NCI-H748 (cell line): Measurements from ENCODE around the gene USP30.
"Not testable (repeated sequence)": the region's sequence is repeated elsewhere in the genome, so short reads cannot be mapped to it uniquely, and the experiment has no call there.

Experiments used
- DNase-seq: peaks from one replicate; lab custom pipeline; 2025; ENCODE audit not compliant: unreplicated experiment; lab: John Stamatoyannopoulos, UW

Gene USP30

GRCh38 chr12:109049794-109050193 lies 2.6 kb upstream of the USP30 start:
- DNase-seq = not testable (repeated sequence)

DNA sequence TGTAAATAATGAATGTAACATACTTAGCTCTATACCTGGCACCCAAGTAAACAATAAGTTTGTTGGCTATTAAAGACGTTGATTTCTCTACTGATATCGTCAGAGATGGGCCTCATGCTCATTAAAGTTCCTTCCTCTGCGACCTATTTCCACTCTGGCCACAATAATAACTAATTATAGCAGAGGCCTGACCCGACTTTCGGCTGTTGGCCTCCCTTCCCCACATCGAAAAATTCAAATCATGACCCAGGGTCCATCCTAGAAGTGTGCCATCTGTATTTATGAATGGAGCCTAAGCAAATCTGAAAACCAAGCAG lies 321 bp upstream of the USP30 start:
- DNase-seq = no peak

DNA sequence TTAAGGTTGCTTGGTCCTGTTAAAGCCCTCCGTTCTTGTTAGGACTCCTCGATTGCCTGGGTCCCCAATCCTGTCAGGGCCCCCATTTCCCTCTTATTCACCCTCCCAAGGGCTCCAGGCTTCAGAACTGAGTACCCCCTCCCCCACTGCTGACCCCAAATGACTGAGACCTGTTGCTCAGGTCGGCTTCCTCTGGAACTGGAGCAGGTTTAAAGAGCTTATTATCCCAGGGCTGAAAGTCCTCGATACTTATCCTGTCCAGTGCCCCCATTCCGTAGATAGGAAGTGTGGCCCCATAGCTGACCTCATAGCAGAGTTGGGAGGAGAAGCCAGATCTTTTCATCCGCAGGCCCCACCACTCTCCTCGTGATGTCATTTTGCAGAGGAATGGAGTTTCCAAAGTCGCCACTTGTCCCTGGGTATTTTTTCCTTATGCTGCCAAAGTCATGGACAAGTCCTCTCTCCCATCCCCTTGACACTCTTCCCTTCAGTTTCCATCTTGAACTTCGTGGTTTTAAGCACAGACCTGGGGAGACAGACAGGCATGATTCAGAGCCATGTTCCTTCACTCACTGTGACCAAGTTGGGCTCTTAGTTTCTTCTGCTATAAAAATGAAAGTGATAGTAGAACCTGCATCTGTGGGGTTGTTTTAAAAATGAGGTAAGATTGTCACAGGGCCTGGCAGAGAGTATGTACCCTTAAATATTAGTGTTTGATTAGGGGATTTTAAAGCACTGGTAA lies 1.2 kb downstream of the USP30 start:
- DNase-seq = no peak

DNA sequence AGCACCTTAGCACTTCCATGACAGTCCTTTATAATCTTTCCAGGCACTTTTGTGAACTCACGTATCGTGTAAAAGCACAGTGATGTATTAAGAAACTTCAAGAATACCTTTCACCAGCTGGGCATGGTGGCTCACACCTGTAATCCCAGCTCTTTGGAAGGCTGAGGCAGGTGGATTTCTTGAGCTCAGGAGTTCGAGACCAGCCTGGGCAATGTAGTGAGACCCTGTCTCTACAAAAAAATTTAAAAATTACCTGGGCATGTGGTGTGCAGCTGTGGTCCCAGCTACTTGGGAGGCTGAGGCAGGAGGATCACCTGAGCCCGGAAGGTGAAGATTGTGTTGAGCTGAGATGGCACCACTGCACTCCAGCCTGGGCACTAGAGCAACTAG lies 1.7 kb downstream of the USP30 start:
- not testable (repeated sequence) for DNase-seq

DNA sequence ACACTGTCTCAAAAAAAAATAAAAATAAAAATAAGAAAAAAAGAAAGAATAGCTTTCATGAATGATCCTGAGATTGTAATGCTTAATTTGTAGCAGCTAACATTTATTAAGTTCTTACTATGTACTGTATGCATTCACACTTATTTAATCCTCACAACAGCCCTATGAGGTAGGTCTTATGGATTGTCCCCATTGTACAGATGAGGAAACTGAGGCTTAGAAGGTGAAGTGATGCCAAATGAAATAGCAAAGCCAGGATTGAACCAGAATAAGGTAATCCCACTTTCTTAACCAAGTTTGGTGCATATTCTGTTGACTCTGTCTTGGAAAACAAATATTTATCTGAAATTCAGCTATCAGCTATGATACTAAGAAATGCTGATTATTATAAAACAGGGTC lies 2.1 kb downstream of the USP30 start:
- no peak for DNase-seq

- DNase-seq = no peak
These were observed 4.5 kb downstream of the USP30 start for GRCh38 chr12:109056891-109057290.

DNA sequence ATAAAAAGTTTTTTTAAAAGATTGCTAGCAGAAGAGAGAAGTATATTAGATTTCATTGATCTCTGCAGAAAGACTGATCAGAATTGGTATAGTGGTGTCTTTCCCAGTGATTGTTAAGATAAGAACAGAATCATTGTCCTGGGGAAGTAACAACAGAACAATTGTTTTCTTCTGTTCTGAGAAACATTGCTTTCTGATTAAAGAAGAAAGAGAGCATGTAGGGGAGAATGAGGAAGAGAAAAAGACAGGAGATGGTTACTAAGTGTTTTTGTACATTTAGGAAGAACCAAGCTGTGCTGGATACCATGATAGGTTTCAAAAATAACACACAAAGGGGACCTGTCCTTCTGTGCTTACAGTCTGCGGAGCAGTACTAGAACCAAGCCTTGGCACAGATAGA lies 5.0 kb downstream of the USP30 start:
- DNase-seq = no peak

DNA sequence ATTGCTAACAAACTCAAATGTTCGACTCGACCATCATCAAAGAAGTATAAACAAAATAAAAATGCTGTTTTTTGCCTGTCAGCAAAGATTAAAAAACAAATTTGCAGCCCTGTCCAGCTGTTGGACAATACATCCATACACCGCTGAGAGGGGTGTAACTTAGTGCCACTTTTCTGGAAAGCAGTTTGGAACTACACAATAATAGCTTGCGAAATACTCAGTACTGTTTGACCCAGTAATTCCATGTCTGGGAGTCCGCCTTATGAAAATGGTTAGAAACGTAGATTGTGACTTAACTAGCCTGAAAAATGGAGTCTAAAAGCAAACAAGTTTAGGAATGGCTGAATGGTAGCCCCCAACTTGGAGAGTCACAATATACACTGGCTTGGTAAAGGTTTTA lies 6.4 kb downstream of the USP30 start:
- no peak for DNase-seq

DNA sequence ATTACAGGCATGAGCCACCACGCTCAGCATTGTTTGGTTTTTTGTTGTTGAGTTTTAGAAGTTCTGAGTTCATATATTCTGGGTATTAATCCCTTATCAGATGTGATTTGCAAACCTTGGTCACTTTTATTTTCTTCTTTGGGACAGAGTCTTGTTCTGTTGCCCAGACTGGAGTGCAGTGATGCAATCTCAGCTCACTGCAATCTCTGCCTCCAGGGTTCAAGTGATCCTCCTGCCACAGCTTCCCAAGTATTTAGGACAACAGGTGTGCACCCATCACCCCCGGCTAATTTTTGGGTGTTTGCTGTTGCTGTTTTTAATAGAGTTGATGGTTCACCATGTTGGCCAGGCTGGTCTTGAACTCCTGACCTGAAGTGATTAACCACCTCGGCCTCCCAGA lies 11.8 kb downstream of the USP30 start:
- no peak for DNase-seq

DNA sequence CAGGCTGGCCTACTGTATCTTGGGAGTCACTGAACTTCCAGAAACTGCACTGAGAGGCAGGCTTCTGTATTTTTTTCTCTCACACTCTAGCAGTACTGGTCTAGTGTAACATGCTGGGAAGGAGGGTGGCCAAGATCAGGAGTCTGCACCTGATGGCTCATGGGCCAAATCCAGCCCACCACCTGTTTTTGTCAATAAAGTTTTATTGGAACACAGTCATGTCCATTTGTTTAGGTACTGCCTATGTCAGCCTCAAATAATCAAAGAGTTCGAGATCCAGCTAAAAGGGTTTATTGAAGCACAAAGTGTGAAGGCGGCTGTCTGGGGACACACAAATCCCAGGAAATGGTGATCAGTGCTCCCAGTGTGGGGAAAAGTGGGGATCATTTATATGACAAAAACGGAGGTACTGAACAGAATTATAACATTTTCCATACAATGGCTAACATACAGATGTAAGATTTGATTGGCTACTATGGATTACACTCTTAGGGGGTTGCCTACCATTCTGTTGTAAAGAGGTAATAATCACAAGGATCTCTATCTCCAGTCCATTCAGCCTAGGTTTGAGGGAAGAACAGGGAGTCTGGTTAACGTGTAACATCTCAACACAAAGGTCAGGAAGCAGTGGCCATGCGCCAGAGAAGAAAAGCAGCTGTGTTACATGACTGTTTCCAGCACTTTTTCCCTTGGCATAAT lies 12.9 kb downstream of the USP30 start:
- no peak for DNase-seq

DNA sequence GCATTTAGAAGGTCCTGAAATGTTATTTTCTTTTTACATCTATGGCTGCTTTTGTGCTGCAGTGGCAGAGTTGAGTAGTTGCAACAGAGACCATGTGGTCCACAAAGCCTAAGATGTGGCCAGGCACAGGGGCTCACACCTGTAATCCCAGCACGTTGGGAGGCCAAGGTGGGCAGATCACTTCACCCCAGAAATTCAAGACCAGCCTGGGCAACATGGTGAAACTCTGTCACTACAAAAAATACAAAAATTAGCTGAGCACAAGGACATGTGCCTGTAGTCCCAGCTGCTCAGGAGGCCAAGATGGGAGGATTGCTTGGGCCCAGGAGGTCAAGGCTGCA lies 13.4 kb downstream of the USP30 start:
- DNase-seq = no peak

GRCh38 chr12:109069307-109070271 lies 17.2 kb downstream of the USP30 start:
- no peak for DNase-seq

- DNase-seq = no peak
These were observed 22.5 kb downstream of the USP30 start for GRCh38 chr12:109074866-109075265.

DNA sequence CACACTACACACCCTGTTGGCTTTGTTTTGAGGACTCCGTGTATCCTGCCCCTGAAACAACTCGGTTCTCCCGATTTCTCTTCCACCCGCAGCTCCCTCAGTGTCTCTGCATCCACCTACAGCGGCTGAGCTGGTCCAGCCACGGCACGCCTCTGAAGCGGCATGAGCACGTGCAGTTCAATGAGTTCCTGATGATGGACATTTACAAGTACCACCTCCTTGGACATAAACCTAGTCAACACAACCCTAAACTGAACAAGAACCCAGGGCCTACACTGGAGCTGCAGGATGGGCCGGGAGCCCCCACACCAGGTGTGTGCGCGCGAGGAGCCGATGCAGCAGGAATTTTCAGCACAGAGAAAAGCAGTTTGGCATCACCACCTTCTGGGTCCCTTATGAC lies 30.4 kb downstream of the USP30 start:
- no peak for DNase-seq

DNA sequence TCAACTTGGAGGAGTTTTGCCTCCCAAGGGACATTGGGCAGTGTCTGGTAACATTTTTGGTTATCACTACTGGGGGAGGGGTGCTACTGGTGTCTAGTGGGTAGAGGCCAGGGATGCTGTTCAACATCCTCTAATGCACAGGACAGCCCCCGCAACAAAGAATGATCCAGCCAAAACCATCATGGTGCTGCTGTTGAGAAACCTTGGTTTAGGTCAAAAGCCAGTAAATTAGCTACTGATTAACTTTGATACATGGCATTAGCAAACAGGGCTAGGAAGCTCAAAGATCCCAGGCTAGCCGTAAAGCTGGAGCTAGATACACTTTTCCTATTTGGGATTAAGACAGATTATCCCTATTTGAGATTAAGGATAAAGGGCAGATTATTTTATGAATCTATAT lies 32.0 kb downstream of the USP30 start:
- DNase-seq = no peak

DNA sequence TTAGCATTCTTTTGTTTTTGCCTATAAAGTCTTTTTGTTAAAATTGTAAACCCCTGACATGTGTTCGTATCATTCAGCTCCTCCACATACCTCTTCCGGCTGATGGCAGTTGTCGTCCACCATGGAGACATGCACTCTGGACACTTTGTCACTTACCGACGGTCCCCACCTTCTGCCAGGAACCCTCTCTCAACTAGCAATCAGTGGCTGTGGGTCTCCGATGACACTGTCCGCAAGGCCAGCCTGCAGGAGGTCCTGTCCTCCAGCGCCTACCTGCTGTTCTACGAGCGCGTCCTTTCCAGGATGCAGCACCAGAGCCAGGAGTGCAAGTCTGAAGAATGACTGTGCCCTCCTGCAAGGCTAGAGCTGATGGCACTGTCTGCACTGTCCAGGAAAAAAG lies 33.2 kb downstream of the USP30 start:
- DNase-seq = no peak

- DNase-seq = no peak
These were observed 34.9 kb downstream of the USP30 start for GRCh38 chr12:109087250-109087649.

- no peak for DNase-seq
These were observed 36.4 kb downstream of the USP30 start for GRCh38 chr12:109088818-109089217.

- DNase-seq = no peak
These were observed 37.3 kb downstream of the USP30 start for GRCh38 chr12:109089683-109090082.

DNA sequence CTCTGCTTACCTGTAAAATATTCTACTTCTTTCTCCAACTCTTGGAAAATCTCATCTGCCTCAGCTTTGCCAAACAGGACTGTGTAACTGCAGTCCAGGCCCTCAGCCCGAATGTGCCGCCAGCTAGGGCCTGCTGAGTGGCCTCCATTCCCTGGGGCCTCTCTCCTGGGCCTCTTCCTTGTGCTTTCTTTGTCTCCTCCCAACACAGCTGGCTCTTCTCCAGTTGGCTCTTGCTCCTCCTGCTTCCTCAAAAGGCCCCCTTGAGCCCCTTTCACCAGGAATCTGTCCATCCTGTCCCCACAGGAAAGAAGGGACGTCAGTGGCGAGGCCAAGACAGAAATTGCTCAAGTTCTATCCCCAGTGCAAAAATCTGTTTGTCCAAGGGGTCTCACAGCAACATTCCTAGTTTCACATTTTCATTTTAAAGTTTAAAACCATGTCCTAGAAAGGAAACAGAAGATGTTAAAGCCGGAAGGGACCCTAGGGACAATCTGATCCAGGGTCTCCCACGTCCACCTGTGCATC lies 40.2 kb downstream of the USP30 start:
- no peak for DNase-seq

DNA sequence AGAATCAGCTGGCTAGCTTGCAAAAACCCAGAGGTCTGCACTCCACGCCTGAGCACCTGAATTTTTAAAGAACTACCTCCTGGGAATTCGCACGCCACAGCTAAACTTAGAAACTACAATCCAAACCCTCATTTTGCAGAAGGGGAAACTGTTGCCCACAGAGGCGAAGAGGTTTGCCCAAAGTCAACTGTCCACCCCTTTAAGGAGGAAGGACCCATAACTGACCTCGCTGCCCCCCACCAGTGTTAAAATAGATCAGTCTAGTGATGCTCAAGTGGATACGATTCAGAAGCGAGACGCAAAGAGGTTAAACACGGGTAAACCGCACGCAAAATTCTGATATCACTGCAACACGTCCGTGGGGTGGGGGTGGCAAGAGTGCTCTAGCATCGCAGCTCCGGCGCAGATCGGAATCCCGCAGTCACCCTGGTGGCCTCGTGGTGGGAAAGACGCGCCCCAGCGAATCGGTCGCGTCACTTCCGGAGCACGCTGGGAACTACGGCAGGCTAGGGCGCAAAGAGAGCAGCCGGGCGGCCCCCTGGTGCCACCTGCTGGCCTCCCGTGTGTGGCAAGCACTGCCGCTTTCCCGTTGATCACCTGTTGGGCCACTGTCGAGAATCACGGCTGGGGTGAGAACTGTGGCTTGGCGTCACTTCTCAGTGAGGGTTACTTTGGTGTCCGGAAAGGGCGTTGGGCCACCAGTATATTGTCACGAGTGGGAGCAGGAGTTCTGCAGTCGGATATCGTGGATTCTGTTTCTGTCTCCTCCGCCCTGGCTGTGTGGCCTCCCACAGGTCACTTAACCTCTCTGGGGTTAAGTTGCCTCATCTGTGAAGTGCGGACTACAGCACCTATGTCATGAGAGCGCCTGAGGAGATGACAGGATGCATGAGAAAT lies 40.9 kb downstream of the USP30 start, which contains the start of gene ALKBH2:
Gene ALKBH2, minus strand, starts transcription at position 451 of the 897 bp plus-strand sequence. CDS start 686 bp downstream, outside the sequence.
- peak; percentile 94 for DNase-seq
